B cell (primary cell): ENCODE data around the gene ZMAT3.

Source experiments
- CTCF ChIP-seq: fragments of 200-600 bp; IDR thresholded peaks from one replicate; pipeline ENCODE4 v1.8.0; 2022; ENCODE audit warnings: antibody characterized with exemption, mild to moderate bottlenecking
- EZH2 ChIP-seq: IDR thresholded peaks from 2 replicates; pipeline ENCODE4 v1.6.1; 2012; ENCODE audit warnings: borderline replicate concordance, low read depth, mild to moderate bottlenecking, moderate library complexity, low read length; ENCODE audit not compliant: insufficient read depth, poor library complexity, severe bottlenecking

GRCh38 chr3:179069762-179070390, 1.7 kb downstream of the ZMAT3 start:
- TF ChIP-seq CTCF (no peak), EZH2 (no peak)
